Measurements from ENCODE around the gene DSTYK. TPM values are rescaled to one million over a fixed set of nuclear protein-coding genes. Genes with fewer than 3 reads are reported as not detected.

Gene DSTYK
- total RNA-seq, 1 experiment from 2014 or later = 14.6 TPM

Other genes with a start within 250 kb of the DSTYK start
- gene CNTN2, start 168.5 kb downstream of the DSTYK start, total RNA-seq (2014; rRNA removed; shearing (Covaris generic)) = 0.20 TPM in 1 of 2 replicates, not detected in the other
- 4.5 and 6.0 TPM in 2 replicates for gene TMEM81, start 127.2 kb downstream of the DSTYK start, total RNA-seq (2014; rRNA removed; shearing (Covaris generic))
- gene RBBP5, start 89.7 kb downstream of the DSTYK start, total RNA-seq (2014; rRNA removed; shearing (Covaris generic)) = 24.7 and 29.5 TPM in 2 replicates
- 1.5 and 1.8 TPM in 2 replicates for gene TMCC2, start 16.2 kb upstream of the DSTYK start, total RNA-seq (2014; rRNA removed; shearing (Covaris generic))
- 5.4 and 6.7 TPM in 2 replicates for gene NUAK2, start 110.0 kb upstream of the DSTYK start, total RNA-seq (2014; rRNA removed; shearing (Covaris generic))
- gene KLHDC8A, start 145.2 kb upstream of the DSTYK start, total RNA-seq (2014; rRNA removed; shearing (Covaris generic)) = not detected in 2 replicates
- gene LEMD1, start 210.4 kb upstream of the DSTYK start, total RNA-seq (2014; rRNA removed; shearing (Covaris generic)) = not detected in 2 replicates
- not detected in 2 replicates for gene BLACAT1, start 244.3 kb upstream of the DSTYK start, total RNA-seq (2014; rRNA removed; shearing (Covaris generic))

Data from NCI-H460 (cell line).